Osteoblast (primary cell): Measurements from ENCODE around the gene KAZN. TPM values are rescaled to one million over a fixed set of nuclear protein-coding genes. Genes with fewer than 3 reads are reported as not detected.

Experiments
- DNase-seq: peaks from one replicate; pipeline ENCODE4 v3.0.0; 2011; ENCODE audit warnings: low spot score, mixed read lengths; ENCODE audit not compliant: insufficient read length; ENCODE audit errors: missing footprints
- H2AFZ ChIP-seq: 2 replicates; pipeline ENCODE4 v1.6.0; 2011; ENCODE audit warnings: mild to moderate bottlenecking, low read length
- H3K27ac ChIP-seq: 2 replicates; pipeline ENCODE4 v1.5.1; 2011; ENCODE audit warnings: mild to moderate bottlenecking, low read depth, low read length, moderate library complexity
- H3K27me3 ChIP-seq: 2 replicates; pipeline ENCODE4 v1.6.0; 2012; ENCODE audit warnings: mild to moderate bottlenecking, control low read depth, inconsistent platforms, low read length, moderate library complexity; ENCODE audit not compliant: insufficient read depth
- H3K36me3 ChIP-seq: 2 replicates; pipeline ENCODE4 v1.5.1; 2011; ENCODE audit warnings: mild to moderate bottlenecking, low read length, control low read depth, moderate library complexity; ENCODE audit not compliant: insufficient read depth
- H3K4me1 ChIP-seq: 2 replicates; pipeline ENCODE4 v1.5.1; 2011; ENCODE audit warnings: mild to moderate bottlenecking, low read length, control low read depth, moderate library complexity; ENCODE audit not compliant: insufficient read depth
- H3K4me2 ChIP-seq: 2 replicates; pipeline ENCODE4 v1.6.0; 2011; ENCODE audit warnings: mild to moderate bottlenecking, low read length; ENCODE audit not compliant: insufficient read depth
- H3K4me3 ChIP-seq: fragments of 200-600 bp; sonication (generic); 3 replicates; pipeline ENCODE4 v1.5.1; 2012; ENCODE audit warnings: mild to moderate bottlenecking, low read length, inconsistent platforms; ENCODE audit not compliant: insufficient read depth
- H3K79me2 ChIP-seq: 2 replicates; pipeline ENCODE4 v1.6.0; 2012; ENCODE audit warnings: mild to moderate bottlenecking, low read length, control low read depth, inconsistent platforms; ENCODE audit not compliant: insufficient read depth
- H3K9me3 ChIP-seq: 2 replicates; pipeline ENCODE4 v1.5.1; 2011; ENCODE audit warnings: low read depth, low read length, control low read depth
- H4K20me1 ChIP-seq: 2 replicates; pipeline ENCODE4 v1.6.0; 2012; ENCODE audit warnings: mild to moderate bottlenecking, low read length, control low read depth; ENCODE audit not compliant: insufficient read depth
- total RNA-seq: library from RNA; depleted of rRNA; stranded (reverse); fragments of >200 nt; gene quantifications from 2 replicates; pipeline ENCODE4 v1.2.3, GENCODE V29; 2012
- TF ChIP-seq, protein P1 (sequence below): IDR thresholded peaks from 2 replicates; pipeline ENCODE4 v1.5.1; 2011; ENCODE audit warnings: mild to moderate bottlenecking, low read depth, low read length, moderate library complexity; ENCODE audit errors: extremely low read depth

Gene KAZN
- total RNA-seq, 1 donor = 9.0 TPM

DNA sequence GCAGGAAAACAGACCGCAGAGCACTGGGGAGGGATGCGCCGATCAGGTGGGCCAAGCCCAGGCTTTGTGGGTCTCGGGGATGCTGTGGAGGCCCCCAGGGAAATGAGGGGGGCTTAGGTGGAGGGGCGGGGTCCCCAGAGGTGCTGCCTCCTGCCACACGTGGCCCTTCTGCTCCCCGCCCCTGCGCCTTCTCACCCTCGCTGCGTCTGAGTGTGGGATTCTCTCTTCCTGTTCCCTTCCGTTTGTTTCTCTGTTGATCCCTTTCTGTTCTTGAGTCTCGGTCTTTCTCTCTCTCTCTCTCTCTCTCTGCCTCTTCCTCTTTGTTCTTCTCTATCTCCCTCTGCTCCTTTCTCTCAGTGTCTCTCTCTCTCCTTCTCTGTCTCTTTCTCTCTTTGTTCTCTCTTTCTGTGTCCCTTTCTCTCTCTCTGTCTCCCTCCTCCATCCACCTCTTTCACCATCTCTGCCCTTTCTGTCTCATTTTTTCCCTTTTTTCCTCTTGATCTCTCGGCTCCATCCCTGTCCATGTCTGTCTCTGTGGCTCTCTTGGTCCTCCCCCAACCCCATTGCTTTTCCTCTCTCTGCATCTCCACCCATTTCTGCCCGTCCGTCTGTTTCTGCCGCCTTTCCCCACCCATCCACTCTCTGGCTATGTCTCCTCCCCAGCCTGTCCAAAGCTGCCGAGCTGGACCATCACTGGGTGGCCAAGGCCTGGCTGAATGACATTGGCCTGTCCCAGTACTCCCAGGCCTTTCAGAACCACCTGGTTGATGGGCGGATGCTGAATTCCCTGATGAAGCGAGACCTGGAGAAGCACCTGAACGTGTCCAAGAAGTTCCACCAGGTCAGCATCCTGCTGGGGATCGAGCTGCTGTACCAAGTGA lies 502.6 kb downstream of the KAZN start:
- Histone ChIP-seq H4K20me1 (no peaks in the 10 kb centered on the region), H3K4me3 (no peak overlapping the region), H3K79me2 (no peaks in the 10 kb centered on the region)

DNA sequence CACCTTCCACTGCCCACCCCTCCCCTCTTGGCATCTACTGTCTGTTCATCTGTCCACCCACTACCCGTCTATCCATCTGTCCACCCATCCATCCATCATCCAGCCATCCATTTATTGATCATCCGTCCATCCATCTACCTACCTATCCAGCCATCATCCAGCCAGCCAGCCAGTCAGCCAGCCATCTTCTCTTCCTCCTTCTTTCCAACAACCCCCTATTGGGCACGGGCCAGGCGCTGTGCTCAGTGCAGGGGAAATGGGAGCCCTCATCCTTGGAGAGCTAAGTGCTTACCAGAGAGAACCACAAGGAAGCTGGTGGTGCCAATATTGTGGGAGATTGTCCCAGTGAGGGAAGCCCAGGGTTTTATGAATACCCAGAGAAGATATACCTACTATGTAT lies 503.3 kb downstream of the KAZN start:
- H4K20me1 ChIP-seq = no peaks in the 10 kb centered on the region
- no peak overlapping the region for H3K4me3 ChIP-seq
- no peaks in the 10 kb centered on the region for H3K4me1 ChIP-seq
- no peaks in the 10 kb centered on the region for H3K79me2 ChIP-seq
- H2AFZ ChIP-seq = no peak overlapping the region
- H3K9me3 ChIP-seq = no peaks in the 10 kb centered on the region
- H3K4me2 ChIP-seq = no peak overlapping the region
- H3K27ac ChIP-seq = no peak overlapping the region
- TF ChIP-seq, protein P1, sequence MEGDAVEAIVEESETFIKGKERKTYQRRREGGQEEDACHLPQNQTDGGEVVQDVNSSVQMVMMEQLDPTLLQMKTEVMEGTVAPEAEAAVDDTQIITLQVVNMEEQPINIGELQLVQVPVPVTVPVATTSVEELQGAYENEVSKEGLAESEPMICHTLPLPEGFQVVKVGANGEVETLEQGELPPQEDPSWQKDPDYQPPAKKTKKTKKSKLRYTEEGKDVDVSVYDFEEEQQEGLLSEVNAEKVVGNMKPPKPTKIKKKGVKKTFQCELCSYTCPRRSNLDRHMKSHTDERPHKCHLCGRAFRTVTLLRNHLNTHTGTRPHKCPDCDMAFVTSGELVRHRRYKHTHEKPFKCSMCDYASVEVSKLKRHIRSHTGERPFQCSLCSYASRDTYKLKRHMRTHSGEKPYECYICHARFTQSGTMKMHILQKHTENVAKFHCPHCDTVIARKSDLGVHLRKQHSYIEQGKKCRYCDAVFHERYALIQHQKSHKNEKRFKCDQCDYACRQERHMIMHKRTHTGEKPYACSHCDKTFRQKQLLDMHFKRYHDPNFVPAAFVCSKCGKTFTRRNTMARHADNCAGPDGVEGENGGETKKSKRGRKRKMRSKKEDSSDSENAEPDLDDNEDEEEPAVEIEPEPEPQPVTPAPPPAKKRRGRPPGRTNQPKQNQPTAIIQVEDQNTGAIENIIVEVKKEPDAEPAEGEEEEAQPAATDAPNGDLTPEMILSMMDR = no peak
- no peak for DNase-seq
- H3K36me3 ChIP-seq = no peaks in the 10 kb centered on the region
- peaks cover 7% of the 10 kb centered on the region for H3K27me3 ChIP-seq

More for the DNA sequence above, 502.6 kb downstream of the KAZN start:
- Histone ChIP-seq H2AFZ (no peak overlapping the region), H3K27me3 (peaks cover 7% of the 10 kb centered on the region), H3K4me2 (no peak overlapping the region), H3K4me1 (no peaks in the 10 kb centered on the region), H3K36me3 (no peaks in the 10 kb centered on the region), H3K27ac (no peak overlapping the region), H3K9me3 (no peaks in the 10 kb centered on the region)
- peak; percentile 66 for DNase-seq
- TF ChIP-seq, protein P1 = no peak

DNA sequence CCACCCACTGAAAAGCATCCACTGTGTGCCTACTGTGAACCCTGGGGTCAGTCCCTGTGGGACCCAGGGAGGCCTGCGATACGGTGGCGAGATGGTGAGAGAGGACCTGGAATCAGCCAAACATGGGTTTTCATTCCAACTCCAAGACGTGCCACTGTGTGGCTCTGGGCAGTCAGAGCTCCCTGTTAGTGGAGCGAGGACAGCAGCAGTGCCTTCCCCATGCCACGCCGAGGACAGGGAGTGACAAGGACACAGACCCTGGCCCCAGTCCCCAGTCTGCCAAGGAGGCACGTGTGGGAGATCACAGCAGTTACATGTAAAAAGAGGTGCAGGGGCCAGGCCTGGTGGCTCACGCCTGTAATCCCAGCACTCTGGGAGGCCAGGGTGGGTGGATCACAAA lies 504.2 kb downstream of the KAZN start:
- H3K79me2 ChIP-seq = no peaks in the 10 kb centered on the region
- H3K27ac ChIP-seq = no peak overlapping the region
- DNase-seq = peak; percentile 32
- no peak overlapping the region for H3K4me2 ChIP-seq
- H3K9me3 ChIP-seq = no peaks in the 10 kb centered on the region
- TF ChIP-seq, protein P1 = no peak
- no peaks in the 10 kb centered on the region for H4K20me1 ChIP-seq
- no peak overlapping the region for H3K4me3 ChIP-seq
- no peaks in the 10 kb centered on the region for H3K4me1 ChIP-seq
- H2AFZ ChIP-seq = no peak overlapping the region
- no peaks in the 10 kb centered on the region for H3K36me3 ChIP-seq
- H3K27me3 ChIP-seq = peaks cover 7% of the 10 kb centered on the region

DNA sequence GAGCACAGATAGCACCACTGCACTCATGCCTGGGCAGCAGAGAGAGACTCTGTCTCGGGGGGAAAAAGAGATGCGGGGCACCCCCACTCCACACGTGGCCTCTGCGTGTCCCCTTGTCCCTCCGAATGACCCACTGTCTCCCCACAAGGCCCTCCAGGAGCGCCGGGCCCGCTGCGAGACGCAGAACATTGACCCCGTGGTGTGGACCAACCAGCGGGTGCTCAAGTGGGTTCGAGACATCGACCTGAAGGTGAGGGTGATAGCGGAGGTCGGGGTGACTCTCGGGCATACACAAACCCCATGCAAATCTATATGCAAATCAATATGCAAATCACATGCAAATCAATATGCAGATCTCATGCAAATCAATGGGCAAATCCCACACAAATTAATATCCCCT lies 504.7 kb downstream of the KAZN start:
- no peak overlapping the region for H2AFZ ChIP-seq
- no peak overlapping the region for H3K4me3 ChIP-seq
- TF ChIP-seq, protein P1 = no peak
- DNase-seq = no peak
- H3K4me1 ChIP-seq = no peaks in the 10 kb centered on the region
- H4K20me1 ChIP-seq = no peaks in the 10 kb centered on the region
- H3K4me2 ChIP-seq = no peak overlapping the region
- peaks cover 7% of the 10 kb centered on the region for H3K27me3 ChIP-seq
- no peaks in the 10 kb centered on the region for H3K9me3 ChIP-seq
- H3K79me2 ChIP-seq = no peaks in the 10 kb centered on the region
- H3K36me3 ChIP-seq = no peaks in the 10 kb centered on the region
- no peak overlapping the region for H3K27ac ChIP-seq
